Astrocyte (in vitro differentiated cells and primary cell): ENCODE data around the gene SYNE1. TPM values are rescaled to one million over a fixed set of nuclear protein-coding genes. Genes with fewer than 3 reads are reported as not detected.

Experiments used
- DNase-seq: peaks from one replicate; pipeline ENCODE4 v3.0.0-alpha.2; 2010; ENCODE audit warnings: low read depth
- FAIRE-seq: peaks from 2 replicates; lab custom pipeline; 2011; peaks lifted over from hg19 to GRCh38; lab: Jason Lieb, UNC
- H2AFZ ChIP-seq: 2 replicates; pipeline ENCODE4 v1.6.0; 2012; ENCODE audit warnings: low read depth, low read length, inconsistent platforms
- H3K27ac ChIP-seq: 2 replicates; pipeline ENCODE4 v1.5.1; 2011; ENCODE audit warnings: low read depth, low read length, inconsistent platforms
- H3K27me3 ChIP-seq: 2 replicates; pipeline ENCODE4 v1.6.0; 2011; ENCODE audit warnings: low read length, inconsistent platforms; ENCODE audit not compliant: insufficient read depth
- H3K36me3 ChIP-seq: 2 replicates; pipeline ENCODE4 v1.5.1; 2011; ENCODE audit warnings: low read length, inconsistent platforms; ENCODE audit not compliant: insufficient read depth
- H3K4me1 ChIP-seq: 2 replicates; pipeline ENCODE4 v1.5.1; 2011; ENCODE audit warnings: low read length, inconsistent platforms; ENCODE audit not compliant: insufficient read depth
- H3K4me2 ChIP-seq: 2 replicates; pipeline ENCODE4 v1.6.0; 2012; ENCODE audit warnings: low read length, inconsistent platforms
- H3K4me3 ChIP-seq: 2 replicates; pipeline ENCODE4 v1.5.1; 2011; ENCODE audit warnings: low read depth, mild to moderate bottlenecking, low read length, inconsistent platforms; ENCODE audit not compliant: insufficient read depth
- H3K79me2 ChIP-seq: 2 replicates; pipeline ENCODE4 v1.6.0; 2012; ENCODE audit warnings: mild to moderate bottlenecking, low read length, inconsistent platforms; ENCODE audit not compliant: insufficient read depth
- H3K9ac ChIP-seq: 2 replicates; pipeline ENCODE4 v1.6.0; 2012; ENCODE audit warnings: mild to moderate bottlenecking, low read length, inconsistent platforms
- H3K9me3 ChIP-seq: 2 replicates; pipeline ENCODE4 v1.5.1; 2012; ENCODE audit warnings: low read depth, mild to moderate bottlenecking, low read length, inconsistent platforms; ENCODE audit not compliant: insufficient read depth
- H4K20me1 ChIP-seq: 2 replicates; pipeline ENCODE4 v1.6.0; 2012; ENCODE audit warnings: low read length, inconsistent platforms; ENCODE audit not compliant: insufficient read depth
- H3K27ac Mint-ChIP-seq: one replicate; pipeline ENCODE4 v1.8.0; 2021; ENCODE audit warnings: mild to moderate bottlenecking, mixed read lengths; ENCODE audit not compliant: unreplicated experiment
- H3K27me3 Mint-ChIP-seq: one replicate; pipeline ENCODE4 v1.8.0; 2021; ENCODE audit warnings: low read depth, mixed read lengths; ENCODE audit not compliant: unreplicated experiment
- H3K36me3 Mint-ChIP-seq: one replicate; pipeline ENCODE4 v1.8.0; 2021; ENCODE audit warnings: low read depth, mixed read lengths; ENCODE audit not compliant: unreplicated experiment
- H3K4me1 Mint-ChIP-seq: one replicate; pipeline ENCODE4 v1.8.0; 2021; ENCODE audit warnings: low read depth, mixed read lengths; ENCODE audit not compliant: unreplicated experiment
- H3K4me3 Mint-ChIP-seq: one replicate; pipeline ENCODE4 v1.8.0; 2021; ENCODE audit warnings: mild to moderate bottlenecking, moderate library complexity, mixed read lengths; ENCODE audit not compliant: unreplicated experiment
- H3K9me3 Mint-ChIP-seq: one replicate; pipeline ENCODE4 v1.8.0; 2021; ENCODE audit warnings: mild to moderate bottlenecking, mixed read lengths; ENCODE audit not compliant: unreplicated experiment
- CTCF ChIP-seq: IDR thresholded peaks from 2 replicates; pipeline ENCODE4 v1.5.1; 2011; ENCODE audit warnings: low read depth, mild to moderate bottlenecking, inconsistent platforms, low read length, moderate library complexity; ENCODE audit not compliant: insufficient read depth
- EZH2 ChIP-seq: IDR thresholded peaks from 2 replicates; pipeline ENCODE4 v1.6.1; 2012; ENCODE audit warnings: mild to moderate bottlenecking, low read length, inconsistent platforms; ENCODE audit not compliant: insufficient read depth
- total RNA-seq: library from RNA; stranded (reverse); gene quantifications from 2 replicates; pipeline ENCODE4 v1.2.1, GENCODE V29; 2021

Gene SYNE1
- total RNA-seq, 1 donor from 2014 or later: 66.5 TPM

GRCh38 chr6:152398316-152398715, 238.8 kb downstream of the SYNE1 start:
- H3K27me3 Mint-ChIP-seq: no peaks in the 10 kb centered on the region
- H3K27ac Mint-ChIP-seq: no peak overlapping the region
- no peaks in the 10 kb centered on the region for H4K20me1 ChIP-seq
- no peak for TF ChIP-seq CTCF
- no peak for TF ChIP-seq EZH2
- H3K36me3 ChIP-seq: no peaks in the 10 kb centered on the region
- no peaks in the 10 kb centered on the region for H3K9me3 ChIP-seq
- H3K4me3 Mint-ChIP-seq: no peak overlapping the region
- no peak overlapping the region for H3K4me2 ChIP-seq
- H3K36me3 Mint-ChIP-seq: peaks cover 19% of the 10 kb centered on the region
- no peak overlapping the region for H3K9ac ChIP-seq
- H3K79me2 ChIP-seq: no peaks in the 10 kb centered on the region
- no peaks in the 10 kb centered on the region for H3K9me3 Mint-ChIP-seq
- H3K27ac ChIP-seq: no peak overlapping the region
- no peaks in the 10 kb centered on the region for H3K27me3 ChIP-seq
- H3K4me1 ChIP-seq: peaks cover 6% of the 10 kb centered on the region
- H3K4me1 Mint-ChIP-seq: peaks cover 8% of the 10 kb centered on the region
- no peak overlapping the region for H2AFZ ChIP-seq
- H3K4me3 ChIP-seq: no peak overlapping the region
- FAIRE-seq: no peak
- DNase-seq: no peak

- H4K20me1 ChIP-seq: no peaks in the 10 kb centered on the region
- Mint-ChIP-seq H3K4me3 (no peak overlapping the region), H3K9me3 (no peaks in the 10 kb centered on the region), H3K36me3 (peaks cover 17% of the 10 kb centered on the region), H3K27ac (no peak overlapping the region), H3K4me1 (no peaks in the 10 kb centered on the region), H3K27me3 (no peaks in the 10 kb centered on the region)
- H3K27ac ChIP-seq: no peak overlapping the region
- H3K9ac ChIP-seq: no peak overlapping the region
- H2AFZ ChIP-seq: no peak overlapping the region
- TF ChIP-seq CTCF (no peak), EZH2 (no peak)
- H3K36me3 ChIP-seq: no peaks in the 10 kb centered on the region
- H3K27me3 ChIP-seq: no peaks in the 10 kb centered on the region
- no peaks in the 10 kb centered on the region for H3K79me2 ChIP-seq
- no peaks in the 10 kb centered on the region for H3K4me1 ChIP-seq
- no peak overlapping the region for H3K4me2 ChIP-seq
- no peaks in the 10 kb centered on the region for H3K9me3 ChIP-seq
- no peak overlapping the region for H3K4me3 ChIP-seq
- DNase-seq: no peak
- no peak for FAIRE-seq
These were observed 242.9 kb downstream of the SYNE1 start for GRCh38 chr6:152394303-152394702.

GRCh38 chr6:152391179-152391880, 245.8 kb downstream of the SYNE1 start:
- Mint-ChIP-seq H3K27me3 (no peaks in the 10 kb centered on the region), H3K4me1 (no peaks in the 10 kb centered on the region), H3K27ac (no peak overlapping the region), H3K4me3 (no peak overlapping the region), H3K36me3 (peaks cover 14% of the 10 kb centered on the region), H3K9me3 (no peaks in the 10 kb centered on the region)
- TF ChIP-seq CTCF (no peak), EZH2 (no peak)
- Histone ChIP-seq H3K4me3 (no peak overlapping the region), H3K4me1 (no peaks in the 10 kb centered on the region), H4K20me1 (no peaks in the 10 kb centered on the region), H3K9me3 (no peaks in the 10 kb centered on the region), H3K79me2 (no peaks in the 10 kb centered on the region), H3K4me2 (peak overlapping the region; percentile 12), H2AFZ (no peak overlapping the region), H3K36me3 (no peaks in the 10 kb centered on the region), H3K9ac (no peak overlapping the region), H3K27ac (no peak overlapping the region), H3K27me3 (no peaks in the 10 kb centered on the region)
- FAIRE-seq: no peak
- peak; percentile 68 for DNase-seq
